GM12891 (cell line): Measurements from ENCODE around the gene SULT1A2.
"Not testable (repeated sequence)": the region's sequence is repeated elsewhere in the genome, so short reads cannot be mapped to it uniquely, and the experiment has no call there.

ENCODE experiments used
- DNase-seq: peaks from one replicate; pipeline ENCODE4 v3.0.0; 2011; ENCODE audit warnings: low spot score; ENCODE audit not compliant: insufficient read length
- FAIRE-seq: peaks from 2 replicates; lab custom pipeline; 2011; peaks lifted over from hg19 to GRCh38; lab: Jason Lieb, UNC
- PAX5 ChIP-seq: IDR thresholded peaks from 2 replicates; pipeline ENCODE4 v1.6.1; 2011; ENCODE audit warnings: low read length, moderate library complexity, mild to moderate bottlenecking; ENCODE audit not compliant: insufficient read depth, severe bottlenecking
- POLR2A ChIP-seq: IDR thresholded peaks from 2 replicates; pipeline ENCODE4 v1.6.1; 2011; ENCODE audit warnings: low read depth, low read length, control low read depth
- POLR2AphosphoS5 ChIP-seq: IDR thresholded peaks from 2 replicates; pipeline ENCODE4 v1.6.1; 2011; ENCODE audit warnings: low read depth, low read length, control low read depth
- POU2F2 ChIP-seq: IDR thresholded peaks from 2 replicates; pipeline ENCODE4 v1.6.1; 2011; ENCODE audit warnings: low read depth, mild to moderate bottlenecking, control low read depth, low read length, moderate library complexity
- SPI1 ChIP-seq: IDR thresholded peaks from 2 replicates; pipeline ENCODE4 v1.6.1; 2011; ENCODE audit warnings: low read depth, low read length, control low read depth
- TAF1 ChIP-seq: IDR thresholded peaks from 2 replicates; pipeline ENCODE4 v1.6.1; 2011; ENCODE audit warnings: low read depth, low read length, control low read depth

SULT1A2 gene

GRCh38 chr16:28580726-28581315 is 16.0 kb downstream of the SULT1A2 start:
- TF ChIP-seq POU2F2 (no peak), TAF1 (no peak), POLR2AphosphoS5 (no peak), POLR2A (no peak), PAX5 (no peak), SPI1 (no peak)
- no peak for FAIRE-seq
- DNase-seq, result no peak

- FAIRE-seq, result no peak
Observed at GRCh38 chr16:28575446-28576109, 21.3 kb downstream of the SULT1A2 start.

GRCh38 chr16:28574925-28575324 is 21.9 kb downstream of the SULT1A2 start:
- no peak for TF ChIP-seq POLR2A
- no peak for TF ChIP-seq POLR2AphosphoS5
- FAIRE-seq (no peak), DNase-seq (no peak)

More at GRCh38 chr16:28575446-28576109, 21.3 kb downstream of the SULT1A2 start:
- no peak for DNase-seq
- TF ChIP-seq PAX5 (no peak), POLR2A (no peak), POU2F2 (no peak), POLR2AphosphoS5 (no peak), SPI1 (no peak), TAF1 (no peak)

- FAIRE-seq (no peak), DNase-seq (no peak)
- TF ChIP-seq TAF1 (no peak), SPI1 (no peak), POLR2AphosphoS5 (no peak), POLR2A (no peak), POU2F2 (no peak), PAX5 (no peak)
Observed at GRCh38 chr16:28573738-28574718, 22.8 kb downstream of the SULT1A2 start.

GRCh38 chr16:28572696-28573510 is 23.9 kb downstream of the SULT1A2 start:
- DNase-seq (no peak), FAIRE-seq (no peak)
- no peak for TF ChIP-seq POLR2AphosphoS5
- TF ChIP-seq SPI1, result no peak
- TF ChIP-seq POU2F2, result no peak
- TF ChIP-seq POLR2A, result no peak
- TF ChIP-seq PAX5, result no peak
- no peak for TF ChIP-seq TAF1

- TF ChIP-seq POU2F2, result no peak
- DNase-seq, result no peak
- no peak for FAIRE-seq
Observed at GRCh38 chr16:28569968-28570752, 26.7 kb downstream of the SULT1A2 start.

GRCh38 chr16:28569021-28569420 is 27.8 kb downstream of the SULT1A2 start:
- DNase-seq (no peak), FAIRE-seq (no peak)
- no peak for TF ChIP-seq POU2F2
- TF ChIP-seq TAF1, result no peak
- no peak for TF ChIP-seq POLR2AphosphoS5
- TF ChIP-seq SPI1, result no peak
- TF ChIP-seq PAX5, result no peak
- no peak for TF ChIP-seq POLR2A

GRCh38 chr16:28567292-28567691 is 29.6 kb downstream of the SULT1A2 start:
- TF ChIP-seq PAX5 (no peak), POLR2AphosphoS5 (no peak), POLR2A (no peak), POU2F2 (no peak), SPI1 (no peak), TAF1 (no peak)
- DNase-seq, result no peak
- no peak for FAIRE-seq

GRCh38 chr16:28566233-28566925 is 30.5 kb downstream of the SULT1A2 start:
- FAIRE-seq, DNase-seq: not testable (repeated sequence)
